Stimulated activated CD8-positive, alpha-beta memory T cell treated with anti-CD3 and anti-CD28 coated beads, Interleukin-4, amount 100 ng/mL, for 1 hour (primary cell): ENCODE measurements around the gene ADAMTS19.

Source experiments
- DNase-seq, 2 donors: peaks; one replicate each; pipeline ENCODE4 v3.0.0-alpha.2; 2020; ENCODE audit warnings: low read depth in 2 of 2, low spot score in 1 of 2

ADAMTS19 gene

GRCh38 chr5:129465776-129466344 lies 5.8 kb downstream of the ADAMTS19 start:
- no peak for DNase-seq

GRCh38 chr5:129474544-129474943 lies 14.4 kb downstream of the ADAMTS19 start:
- no peak for DNase-seq

- no peak for DNase-seq
Measured at GRCh38 chr5:129476751-129477150, 16.7 kb downstream of the ADAMTS19 start.

- no peak for DNase-seq
Measured at GRCh38 chr5:129477532-129477931, 17.4 kb downstream of the ADAMTS19 start.

GRCh38 chr5:129481161-129481560 lies 21.1 kb downstream of the ADAMTS19 start:
- DNase-seq, result no peak

GRCh38 chr5:129496421-129496820 lies 36.3 kb downstream of the ADAMTS19 start:
- DNase-seq, result no peak

GRCh38 chr5:129496864-129497595 lies 36.9 kb downstream of the ADAMTS19 start:
- no peak for DNase-seq

- DNase-seq, result no peak
Measured at GRCh38 chr5:129499208-129499852, 39.2 kb downstream of the ADAMTS19 start.

GRCh38 chr5:129500101-129500500 lies 40.0 kb downstream of the ADAMTS19 start:
- DNase-seq, result no peak

GRCh38 chr5:129506086-129506485 lies 46.0 kb downstream of the ADAMTS19 start:
- no peak for DNase-seq

- no peak for DNase-seq
Measured at GRCh38 chr5:129506950-129507349, 46.9 kb downstream of the ADAMTS19 start.

- no peak for DNase-seq
Measured at GRCh38 chr5:129507527-129507926, 47.4 kb downstream of the ADAMTS19 start.

- no peak for DNase-seq
Measured at GRCh38 chr5:129508606-129509005, 48.5 kb downstream of the ADAMTS19 start.

- no peak for DNase-seq
Measured at GRCh38 chr5:129509363-129509975, 49.4 kb downstream of the ADAMTS19 start.

GRCh38 chr5:129511291-129511690 lies 51.2 kb downstream of the ADAMTS19 start:
- no peak for DNase-seq

- no peak for DNase-seq
Measured at GRCh38 chr5:129541051-129541450, 81.0 kb downstream of the ADAMTS19 start.

GRCh38 chr5:129541648-129542251 lies 81.7 kb downstream of the ADAMTS19 start:
- no peak for DNase-seq

GRCh38 chr5:129547137-129547536 lies 87.0 kb downstream of the ADAMTS19 start:
- DNase-seq, result no peak

- no peak for DNase-seq
Measured at GRCh38 chr5:129554134-129554904, 94.2 kb downstream of the ADAMTS19 start.

- DNase-seq, result no peak
Measured at GRCh38 chr5:129563585-129563984, 103.5 kb downstream of the ADAMTS19 start.

GRCh38 chr5:129569295-129569694 lies 109.2 kb downstream of the ADAMTS19 start:
- DNase-seq, result no peak
